Mesothelial cell of epicardium (in vitro differentiated cells): ENCODE results near the gene IL13. TPM values are rescaled to one million over a fixed set of nuclear protein-coding genes. Genes with fewer than 3 reads are reported as not detected.

ENCODE experiments used
- DNase-seq, 2 experiments: peaks; one replicate each; pipeline ENCODE4 v3.0.0; 2021; ENCODE audit warnings: low spot score in 2 of 2; ENCODE audit not compliant: unreplicated experiment in 2 of 2
- H3K27ac Mint-ChIP-seq: 2 replicates; pipeline ENCODE4 v1.8.0; 2021; ENCODE audit warnings: mixed read lengths
- H3K27me3 Mint-ChIP-seq: 2 replicates; pipeline ENCODE4 v1.8.0; 2021; ENCODE audit warnings: low read depth, mixed read lengths
- H3K36me3 Mint-ChIP-seq: 2 replicates; pipeline ENCODE4 v1.8.0; 2021; ENCODE audit warnings: mixed read lengths
- H3K4me1 Mint-ChIP-seq: 2 replicates; pipeline ENCODE4 v1.8.0; 2021; ENCODE audit warnings: mixed read lengths
- H3K4me3 Mint-ChIP-seq: 2 replicates; pipeline ENCODE4 v1.8.0; 2021; ENCODE audit warnings: mild to moderate bottlenecking, moderate library complexity, mixed read lengths
- H3K9me3 Mint-ChIP-seq: 2 replicates; pipeline ENCODE4 v1.8.0; 2021; ENCODE audit warnings: mixed read lengths
- CTCF ChIP-seq: fragments of 200-600 bp; sonication (generic); IDR thresholded peaks from one replicate; pipeline ENCODE4 v1.5.0; 2021; ENCODE audit warnings: antibody characterized with exemption; ENCODE audit not compliant: unreplicated experiment
- total RNA-seq: library from RNA; stranded (reverse); gene quantifications from 3 replicates; pipeline ENCODE4 v1.2.1, GENCODE V29; 2021

Gene IL13
- total RNA-seq, 1 donor from 2014 or later, result 0.78 TPM

GRCh38 chr5:132647473-132647872 lies 10.5 kb upstream of the IL13 start:
- peaks cover 16% of the 10 kb centered on the region for H3K27me3 Mint-ChIP-seq
- no peak for DNase-seq
- H3K4me1 Mint-ChIP-seq, result no peaks in the 10 kb centered on the region
- TF ChIP-seq CTCF, result no peak
- peaks cover 29% of the 10 kb centered on the region for H3K9me3 Mint-ChIP-seq
- no peak overlapping the region for H3K4me3 Mint-ChIP-seq
- peaks cover 27% of the 10 kb centered on the region for H3K36me3 Mint-ChIP-seq
- H3K27ac Mint-ChIP-seq, result no peak overlapping the region

- TF ChIP-seq CTCF, result no peak
- no peak for DNase-seq
- Mint-ChIP-seq H3K4me1 (no peaks in the 10 kb centered on the region), H3K27ac (no peak overlapping the region), H3K4me3 (no peak overlapping the region), H3K27me3 (peaks cover 18% of the 10 kb centered on the region), H3K9me3 (peaks cover 29% of the 10 kb centered on the region), H3K36me3 (peaks cover 20% of the 10 kb centered on the region)
These were observed 9.6 kb upstream of the IL13 start for GRCh38 chr5:132648355-132648754.

DNA sequence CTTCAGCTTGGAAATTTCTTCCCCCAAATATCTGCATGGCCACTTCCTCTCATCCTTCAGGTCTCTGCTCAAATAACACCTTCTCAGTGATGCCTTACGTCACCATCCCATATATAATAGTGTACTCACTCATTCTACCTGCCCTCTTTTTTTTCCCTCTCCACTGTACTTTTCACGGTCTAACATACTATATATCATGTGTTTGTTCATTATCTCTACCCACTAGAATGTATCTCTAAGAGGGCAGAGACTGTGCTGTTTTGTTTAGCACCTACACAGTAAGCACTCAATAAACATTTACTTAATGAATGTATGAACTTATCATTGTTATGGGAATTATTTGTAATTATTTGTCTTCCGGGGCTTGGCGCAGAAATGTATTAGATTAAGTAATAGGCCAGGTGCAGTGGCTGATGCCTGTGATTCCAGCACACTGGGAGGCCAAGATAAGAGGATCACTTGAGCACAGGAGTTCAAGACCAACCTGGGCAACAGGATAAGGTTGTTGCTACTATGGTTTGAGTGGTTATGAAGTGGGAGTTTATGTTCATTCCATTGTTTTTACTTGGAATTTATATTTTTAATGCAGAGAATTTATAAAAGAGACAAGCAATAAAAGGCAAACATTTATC lies 6.0 kb upstream of the IL13 start:
- peaks cover 6% of the 10 kb centered on the region for H3K4me1 Mint-ChIP-seq
- no peak overlapping the region for H3K4me3 Mint-ChIP-seq
- peaks cover 49% of the 10 kb centered on the region for H3K27me3 Mint-ChIP-seq
- no peak overlapping the region for H3K27ac Mint-ChIP-seq
- peaks cover 8% of the 10 kb centered on the region for H3K36me3 Mint-ChIP-seq
- no peak for DNase-seq
- TF ChIP-seq CTCF, result no peak
- peaks cover 29% of the 10 kb centered on the region for H3K9me3 Mint-ChIP-seq

- H3K27ac Mint-ChIP-seq, result no peak overlapping the region
- H3K36me3 Mint-ChIP-seq, result no peaks in the 10 kb centered on the region
- peaks cover 6% of the 10 kb centered on the region for H3K4me1 Mint-ChIP-seq
- H3K9me3 Mint-ChIP-seq, result peaks cover 13% of the 10 kb centered on the region
- no peak for DNase-seq
- H3K27me3 Mint-ChIP-seq, result peaks cover 62% of the 10 kb centered on the region
- H3K4me3 Mint-ChIP-seq, result no peak overlapping the region
- TF ChIP-seq CTCF, result no peak
These were observed 4.3 kb upstream of the IL13 start for GRCh38 chr5:132653716-132654115.

- no peak for TF ChIP-seq CTCF
- Mint-ChIP-seq H3K9me3 (peaks cover 7% of the 10 kb centered on the region), H3K4me1 (peaks cover 18% of the 10 kb centered on the region), H3K27me3 (peaks cover 61% of the 10 kb centered on the region), H3K4me3 (peak overlapping the region; percentile 46), H3K36me3 (no peaks in the 10 kb centered on the region), H3K27ac (no peak overlapping the region)
- DNase-seq, result no peak
These were observed 1.9 kb upstream of the IL13 start for GRCh38 chr5:132655821-132656773.
